ENCODE data around the gene MED12L. TPM values are rescaled to one million over a fixed set of nuclear protein-coding genes. Genes with fewer than 3 reads are reported as not detected.

The MED12L gene
- total and polyA plus RNA-seq, 10 of the 15 experiments (the other 5 are each of a cell fraction or from before 2014, with no cell fraction given), result 0.01 to 0.06 (median 0.03) TPM; not detected in 2

DNA sequence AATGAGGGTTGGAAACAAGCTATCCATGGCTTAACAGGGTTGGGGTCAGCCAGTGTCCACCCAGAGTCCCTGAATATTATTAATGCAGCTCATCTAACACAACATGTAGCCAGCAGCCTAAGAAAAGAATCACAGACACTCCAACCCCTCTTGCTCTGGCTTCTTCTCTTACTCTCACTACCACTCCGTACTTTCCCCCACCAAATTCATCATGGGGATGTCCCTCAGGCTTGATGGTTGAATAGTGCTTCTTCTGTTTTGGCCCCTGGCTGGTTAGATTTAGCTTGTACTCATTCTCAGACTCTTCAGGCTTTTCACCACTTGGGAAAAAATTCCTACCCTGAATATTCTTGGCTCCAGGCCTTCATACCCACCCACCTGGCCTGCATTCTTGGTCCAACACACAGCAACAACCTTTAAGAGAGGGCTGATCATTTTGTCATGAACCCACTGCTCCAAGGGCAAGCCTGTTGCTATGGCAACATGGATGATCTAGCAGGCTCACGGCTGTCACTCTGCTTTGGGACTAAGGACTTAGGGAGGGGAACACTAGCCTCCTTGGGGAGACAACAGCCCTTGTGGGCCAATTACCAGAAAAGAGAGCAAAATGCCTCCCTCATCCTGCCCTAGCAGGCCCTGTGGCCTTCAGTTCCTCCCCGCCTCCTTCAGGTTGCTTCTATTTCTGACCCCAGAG is 9.4 kb upstream of the MED12L start:
- 25% methylated on average over 3 of the region's 3 CpGs for WGBS (ENCODE audit: insufficient coverage, insufficient replicate concordance, low lambda C conversion rate, missing lambda C conversion rate)
- Histone ChIP-seq H2AFZ (ENCODE audit: control insufficient read depth, low read depth, low read length) (no peak overlapping the region), H3K27ac (ENCODE audit: control insufficient read depth, insufficient read depth) (no peak overlapping the region), H3K9me3 (replicated peaks; ENCODE audit: control insufficient read depth, insufficient read depth, low read length) (no peaks in the 10 kb centered on the region), H3K9ac (ENCODE audit: control insufficient read depth, insufficient read depth, low read length) (no peak overlapping the region), H4K20me1 (ENCODE audit: control insufficient read depth, insufficient read depth) (no peaks in the 10 kb centered on the region), H3K27me3 (replicated peaks in 1 of 2; ENCODE audit: control insufficient read depth in 2 of 2, insufficient read depth in 2 of 2, low read length in 1 of 2) (peaks cover 0 to 2% of the 10 kb centered on the region in 2 experiments; a peak in 2 of 4 replicates), H3K36me3 (ENCODE audit: control insufficient read depth in 2 of 2, insufficient read depth in 2 of 2, low read length in 1 of 2) (no peaks in the 10 kb centered on the region), H3K4me1 (ENCODE audit: control insufficient read depth, insufficient read depth, low read length) (no peaks in the 10 kb centered on the region), H3K4me3 (no peak overlapping the region), H3K79me2 (ENCODE audit: control insufficient read depth, insufficient read depth, low read length) (no peaks in the 10 kb centered on the region), H3K4me2 (ENCODE audit: control insufficient read depth, insufficient read depth) (no peak overlapping the region)
- DNase-seq (ENCODE audit: low read depth, low spot score) (no peak), FAIRE-seq (no peak), ATAC-seq (no peak)
- no TSS peak for BruUV-seq (replicated peaks)
- CTCF ChIA-PET, result no interaction called here
- intact Hi-C loops (cut with micrococcal nuclease; ENCODE audit: unreplicated experiment) (no loop called here), in situ Hi-C loops (cut with MboI) (no loop called here)
- SMC1A ChIA-PET (ENCODE audit: uncharacterized antibody, unreplicated experiment), result no interaction called here
- RAD21 ChIA-PET (ENCODE audit: unreplicated experiment), result no interaction called here
- POLR2A ChIA-PET, result no interaction called here
- no peak for TF ChIP-seq RUNX3 (IDR thresholded peaks at IDR 0.05; ENCODE audit: low read length)
- TF ChIP-seq SMARCA5 (IDR thresholded peaks at IDR 0.05), result no peak
- no peak for TF ChIP-seq SRF (IDR thresholded peaks at IDR 0.05; ENCODE audit: low read depth in 2 of 2, low read length in 2 of 2)
- TF ChIP-seq DPF2 (IDR thresholded peaks at IDR 0.05), result no peak
- no peak for TF ChIP-seq IKZF1 (conservative IDR thresholded peaks at IDR 0.05)
- no peak for TF ChIP-seq BHLHE40 (IDR thresholded peaks at IDR 0.05; ENCODE audit: borderline replicate concordance in 1 of 2, low read depth in 2 of 2, low read length in 1 of 2)
- no peak for TF ChIP-seq SIX5 (IDR thresholded peaks at IDR 0.05; ENCODE audit: low read depth, low read length, severe bottlenecking)
- TF ChIP-seq MYB (IDR thresholded peaks at IDR 0.05; ENCODE audit: borderline replicate concordance, low read depth, low read length), result no peak
- TF ChIP-seq ZNF592 (IDR thresholded peaks at IDR 0.05), result no peak
- TF ChIP-seq CHD4 (IDR thresholded peaks at IDR 0.05), result no peak
- TF ChIP-seq CBX5 (IDR thresholded peaks at IDR 0.05; ENCODE audit: low read depth), result no peak
- no peak for TF ChIP-seq SP1 (IDR thresholded peaks at IDR 0.05; ENCODE audit: low read depth, low read length)
- no peak for TF ChIP-seq NR2C1 (IDR thresholded peaks at IDR 0.05)
- no peak for TF ChIP-seq EZH2 (IDR thresholded peaks at IDR 0.05; ENCODE audit: borderline replicate concordance, control insufficient read depth, low read depth, low read length)

All from GM12878 (cell line).